ENCODE results near the gene CYP2C19. TPM values are rescaled to one million over a fixed set of nuclear protein-coding genes. Genes with fewer than 3 reads are reported as not detected.

CYP2C19 gene
- total RNA-seq = not detected
- not detected for polyA plus RNA-seq
- not detected for total RNA-seq

DNA sequence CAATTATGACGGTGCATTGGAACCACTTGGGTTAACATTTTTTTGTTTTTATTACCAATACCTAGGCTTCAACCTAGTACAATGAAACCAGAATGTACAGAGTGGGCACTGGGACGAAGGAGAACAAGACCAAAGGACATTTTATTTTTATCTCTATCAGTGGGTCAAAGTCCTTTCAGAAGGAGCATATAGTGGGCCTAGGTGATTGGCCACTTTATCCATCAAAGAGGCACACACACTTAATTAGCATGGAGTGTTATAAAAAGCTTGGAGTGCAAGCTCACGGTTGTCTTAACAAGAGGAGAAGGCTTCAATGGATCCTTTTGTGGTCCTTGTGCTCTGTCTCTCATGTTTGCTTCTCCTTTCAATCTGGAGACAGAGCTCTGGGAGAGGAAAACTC, at the start of gene CYP2C19:
TSS of gene CYP2C19 (plus strand) at position 289 of the 400 bp plus-strand sequence. CDS start at position 314, 25 bp downstream.
- no peaks in the 10 kb centered on the region for H3K36me3 Mint-ChIP-seq
- H3K4me3 Mint-ChIP-seq = no peak within 1 kb of the TSS
- H3K9me3 ChIP-seq (ENCODE audit: control insufficient read depth in 2 of 3, low read length in 3 of 3) = no peaks in the 10 kb centered on the region
- ATAC-seq = no peak
- H3K9me3 Mint-ChIP-seq = peaks cover 0 to 15% (median 4%) of the 10 kb centered on the region in 11 donors
- H3K27me3 ChIP-seq (ENCODE audit: control insufficient read depth in 2 of 2, insufficient read depth in 2 of 2, low read length in 2 of 2) = no peaks in the 10 kb centered on the region
- ChIA-PET POLR2A (no interaction called here), CTCF (no interaction called here)
- DNase-seq = no peak
- no peaks in the 10 kb centered on the region for H3K4me1 ChIP-seq (ENCODE audit: control insufficient read depth in 2 of 2, insufficient read depth in 2 of 2, low read length in 2 of 2)
- no peak within 1 kb of the TSS for H3K27ac Mint-ChIP-seq
- no peak within 1 kb of the TSS for H3K27ac ChIP-seq (ENCODE audit: low read depth, low read length)
- no peaks in the 10 kb centered on the region for H3K27me3 Mint-ChIP-seq
- no peaks in the 10 kb centered on the region for H3K36me3 ChIP-seq (ENCODE audit: control insufficient read depth in 2 of 3, insufficient read depth in 3 of 3, low read length in 3 of 3)
- intact Hi-C loops (cut with micrococcal nuclease) = no loop called here
- no peaks in the 10 kb centered on the region for H3K4me1 Mint-ChIP-seq
- no peak within 1 kb of the TSS for H3K4me3 ChIP-seq (ENCODE audit: low read length)

DNA sequence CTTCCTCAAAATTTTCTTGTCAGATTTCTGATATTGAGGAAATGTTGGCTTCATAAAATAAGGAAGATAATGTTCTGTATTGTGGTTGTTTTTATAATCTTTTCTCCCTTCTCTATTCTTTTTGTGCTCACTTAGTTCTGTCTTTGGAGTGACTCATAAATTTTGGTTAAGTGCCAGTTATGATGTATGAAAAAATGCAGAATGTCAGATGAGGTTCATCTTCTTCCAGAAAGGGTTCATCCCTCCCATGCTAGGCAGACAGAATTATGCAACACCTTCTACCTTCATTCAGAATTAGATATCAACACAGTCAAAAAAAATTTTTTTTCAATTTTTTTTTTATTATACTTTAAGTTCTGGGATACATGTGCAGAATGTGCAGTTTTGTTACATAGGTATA, 36.6 kb upstream of the CYP2C19 start:
- no peak overlapping the region for H3K27ac Mint-ChIP-seq
- Histone ChIP-seq H3K4me1 (ENCODE audit: control insufficient read depth in 2 of 2, insufficient read depth in 2 of 2, low read length in 2 of 2) (no peaks in the 10 kb centered on the region), H3K27me3 (ENCODE audit: control insufficient read depth in 2 of 2, insufficient read depth in 2 of 2, low read length in 2 of 2) (no peaks in the 10 kb centered on the region), H3K4me3 (ENCODE audit: low read length) (no peak overlapping the region), H3K9me3 (ENCODE audit: control insufficient read depth in 2 of 3, low read length in 3 of 3) (no peaks in the 10 kb centered on the region), H3K27ac (ENCODE audit: low read depth, low read length) (no peak overlapping the region), H3K36me3 (ENCODE audit: control insufficient read depth in 2 of 3, insufficient read depth in 3 of 3, low read length in 3 of 3) (no peaks in the 10 kb centered on the region)
- no peaks in the 10 kb centered on the region for H3K27me3 Mint-ChIP-seq
- no peak for DNase-seq
- H3K9me3 Mint-ChIP-seq = peaks cover 0 to 6% (median 0%) of the 10 kb centered on the region in 11 donors
- intact Hi-C loops (cut with micrococcal nuclease) = no loop called here
- H3K4me1 Mint-ChIP-seq = no peaks in the 10 kb centered on the region
- H3K36me3 Mint-ChIP-seq = no peaks in the 10 kb centered on the region
- H3K4me3 Mint-ChIP-seq = no peak overlapping the region
- CTCF ChIA-PET = no interaction called here
- no peak for ATAC-seq
- POLR2A ChIA-PET = no interaction called here

DNA sequence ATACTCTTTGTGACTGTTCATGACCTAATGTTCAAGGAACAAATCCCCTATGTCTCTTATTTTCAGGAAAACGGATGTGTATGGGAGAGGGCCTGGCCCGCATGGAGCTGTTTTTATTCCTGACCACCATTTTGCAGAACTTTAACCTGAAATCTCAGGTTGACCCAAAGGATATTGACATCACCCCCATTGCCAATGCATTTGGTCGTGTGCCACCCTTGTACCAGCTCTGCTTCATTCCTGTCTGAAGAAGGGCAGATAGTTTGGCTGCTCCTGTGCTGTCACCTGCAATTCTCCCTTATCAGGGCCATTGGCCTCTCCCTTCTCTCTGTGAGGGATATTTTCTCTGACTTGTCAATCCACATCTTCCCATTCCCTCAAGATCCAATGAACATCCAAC, 27.3 kb upstream of the CYP2C19 start:
- intact Hi-C loops (cut with micrococcal nuclease) = no loop called here
- Mint-ChIP-seq H3K36me3 (no peaks in the 10 kb centered on the region), H3K27ac (no peak overlapping the region), H3K27me3 (no peaks in the 10 kb centered on the region), H3K9me3 (peaks cover 0 to 16% (median 4%) of the 10 kb centered on the region in 11 donors), H3K4me1 (no peaks in the 10 kb centered on the region), H3K4me3 (no peak overlapping the region)
- Histone ChIP-seq H3K4me1 (ENCODE audit: control insufficient read depth in 2 of 2, insufficient read depth in 2 of 2, low read length in 2 of 2) (no peaks in the 10 kb centered on the region), H3K27ac (ENCODE audit: low read depth, low read length) (no peak overlapping the region), H3K4me3 (ENCODE audit: low read length) (no peak overlapping the region), H3K9me3 (ENCODE audit: control insufficient read depth in 2 of 3, low read length in 3 of 3) (no peaks in the 10 kb centered on the region), H3K36me3 (ENCODE audit: control insufficient read depth in 2 of 3, insufficient read depth in 3 of 3, low read length in 3 of 3) (no peaks in the 10 kb centered on the region), H3K27me3 (ENCODE audit: control insufficient read depth in 2 of 2, insufficient read depth in 2 of 2, low read length in 2 of 2) (no peaks in the 10 kb centered on the region)
- ATAC-seq (no peak), DNase-seq (no peak)
- CTCF ChIA-PET = no interaction called here
- POLR2A ChIA-PET = no interaction called here

DNA sequence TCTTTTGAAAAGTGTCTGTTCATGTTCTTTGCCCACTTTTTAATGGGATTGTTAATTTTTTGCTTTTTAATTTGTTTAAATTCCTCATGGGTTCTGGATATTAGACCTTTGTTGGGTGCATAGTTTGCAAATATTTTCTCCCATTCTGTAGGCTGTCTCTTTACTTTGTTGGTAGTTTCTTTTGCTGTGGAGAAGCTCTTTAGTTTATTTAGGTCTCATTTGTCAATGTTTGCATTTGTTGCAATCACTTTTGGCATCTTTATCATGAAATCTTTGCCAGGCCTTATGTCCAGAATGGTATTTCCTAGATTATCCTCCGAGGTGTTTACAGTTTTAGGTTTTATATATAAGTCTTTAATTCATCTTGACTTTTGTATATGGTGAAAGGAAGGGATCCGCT, 23.9 kb upstream of the CYP2C19 start:
- no peaks in the 10 kb centered on the region for H3K36me3 ChIP-seq (ENCODE audit: control insufficient read depth in 2 of 3, insufficient read depth in 3 of 3, low read length in 3 of 3)
- no peak for ATAC-seq
- no peaks in the 10 kb centered on the region for H3K9me3 ChIP-seq (ENCODE audit: control insufficient read depth in 2 of 3, low read length in 3 of 3)
- no peak overlapping the region for H3K27ac ChIP-seq (ENCODE audit: low read depth, low read length)
- ChIA-PET POLR2A (no interaction called here), CTCF (no interaction called here)
- no peak overlapping the region for H3K27ac Mint-ChIP-seq
- H3K27me3 Mint-ChIP-seq = no peaks in the 10 kb centered on the region
- peaks cover under 1 to 38% (median 17%) of the 10 kb centered on the region in 11 donors for H3K9me3 Mint-ChIP-seq
- intact Hi-C loops (cut with micrococcal nuclease) = no loop called here
- no peaks in the 10 kb centered on the region for H3K27me3 ChIP-seq (ENCODE audit: control insufficient read depth in 2 of 2, insufficient read depth in 2 of 2, low read length in 2 of 2)
- no peaks in the 10 kb centered on the region for H3K36me3 Mint-ChIP-seq
- H3K4me1 ChIP-seq (ENCODE audit: control insufficient read depth in 2 of 2, insufficient read depth in 2 of 2, low read length in 2 of 2) = no peaks in the 10 kb centered on the region
- H3K4me1 Mint-ChIP-seq = no peaks in the 10 kb centered on the region
- no peak overlapping the region for H3K4me3 Mint-ChIP-seq
- DNase-seq = no peak
- H3K4me3 ChIP-seq (ENCODE audit: low read length) = no peak overlapping the region

DNA sequence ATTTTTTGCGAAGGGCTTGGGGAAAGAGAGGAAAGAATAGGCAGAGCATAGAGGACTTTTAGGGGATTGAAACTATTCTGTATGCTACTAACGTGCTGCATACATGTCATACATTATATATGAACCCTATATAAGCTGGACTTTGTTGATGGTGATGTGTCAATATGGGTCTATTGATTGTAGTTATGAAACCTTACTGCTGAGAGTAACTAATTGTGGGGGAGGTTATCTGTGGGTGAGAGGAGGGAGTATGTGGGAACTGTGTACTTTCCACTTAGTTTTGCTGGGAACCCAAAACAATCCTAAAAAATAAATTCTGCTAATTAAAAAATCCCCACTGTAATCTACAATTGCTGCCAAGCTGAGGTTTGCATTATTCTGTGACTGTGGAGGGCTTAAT, 15.3 kb upstream of the CYP2C19 start:
- DNase-seq = no peak
- Histone ChIP-seq H3K36me3 (ENCODE audit: control insufficient read depth in 2 of 3, insufficient read depth in 3 of 3, low read length in 3 of 3) (no peaks in the 10 kb centered on the region), H3K4me1 (ENCODE audit: control insufficient read depth in 2 of 2, insufficient read depth in 2 of 2, low read length in 2 of 2) (no peaks in the 10 kb centered on the region), H3K27ac (ENCODE audit: low read depth, low read length) (no peak overlapping the region), H3K27me3 (ENCODE audit: control insufficient read depth in 2 of 2, insufficient read depth in 2 of 2, low read length in 2 of 2) (no peaks in the 10 kb centered on the region), H3K9me3 (ENCODE audit: control insufficient read depth in 2 of 3, low read length in 3 of 3) (no peaks in the 10 kb centered on the region), H3K4me3 (ENCODE audit: low read length) (no peak overlapping the region)
- ATAC-seq = no peak
- Mint-ChIP-seq H3K36me3 (no peaks in the 10 kb centered on the region), H3K9me3 (peaks cover 6 to 30% (median 16%) of the 10 kb centered on the region in 11 donors), H3K27me3 (no peaks in the 10 kb centered on the region), H3K4me1 (no peaks in the 10 kb centered on the region), H3K4me3 (no peak overlapping the region), H3K27ac (no peak overlapping the region)
- ChIA-PET CTCF (no interaction called here), POLR2A (no interaction called here)
- intact Hi-C loops (cut with micrococcal nuclease) = no loop called here

DNA sequence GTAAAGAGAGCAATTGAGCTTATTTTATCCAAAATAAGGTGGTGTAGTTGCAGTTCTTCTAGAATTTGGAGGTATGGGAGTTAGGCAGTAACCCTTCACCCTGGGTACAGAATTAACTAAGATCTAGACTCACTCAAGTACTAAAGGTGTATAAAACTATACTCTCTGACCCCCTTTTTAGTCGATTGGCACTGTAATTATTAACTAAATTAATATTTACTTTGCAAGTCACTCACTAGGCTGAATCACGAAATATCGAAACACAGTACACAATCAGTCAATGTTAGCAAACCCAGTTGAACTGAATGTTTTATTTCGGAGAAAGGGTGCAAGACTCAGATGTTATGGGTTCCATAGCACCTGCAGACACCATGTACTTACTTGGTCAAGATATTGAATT, 14.6 kb upstream of the CYP2C19 start:
- no peak overlapping the region for H3K4me3 ChIP-seq (ENCODE audit: low read length)
- H3K27me3 ChIP-seq (ENCODE audit: control insufficient read depth in 2 of 2, insufficient read depth in 2 of 2, low read length in 2 of 2) = no peaks in the 10 kb centered on the region
- POLR2A ChIA-PET = no interaction called here
- no peaks in the 10 kb centered on the region for H3K27me3 Mint-ChIP-seq
- no peaks in the 10 kb centered on the region for H3K9me3 ChIP-seq (ENCODE audit: control insufficient read depth in 2 of 3, low read length in 3 of 3)
- ATAC-seq = no peak
- no peaks in the 10 kb centered on the region for H3K4me1 Mint-ChIP-seq
- no peaks in the 10 kb centered on the region for H3K36me3 Mint-ChIP-seq
- no peak overlapping the region for H3K4me3 Mint-ChIP-seq
- no peak for DNase-seq
- intact Hi-C loops (cut with micrococcal nuclease) = no loop called here
- no peak overlapping the region for H3K27ac ChIP-seq (ENCODE audit: low read depth, low read length)
- no peak overlapping the region for H3K27ac Mint-ChIP-seq
- H3K36me3 ChIP-seq (ENCODE audit: control insufficient read depth in 2 of 3, insufficient read depth in 3 of 3, low read length in 3 of 3) = no peaks in the 10 kb centered on the region
- H3K9me3 Mint-ChIP-seq = peaks cover 3 to 27% (median 14%) of the 10 kb centered on the region in 11 donors
- H3K4me1 ChIP-seq (ENCODE audit: control insufficient read depth in 2 of 2, insufficient read depth in 2 of 2, low read length in 2 of 2) = no peaks in the 10 kb centered on the region
- CTCF ChIA-PET = no interaction called here

DNA sequence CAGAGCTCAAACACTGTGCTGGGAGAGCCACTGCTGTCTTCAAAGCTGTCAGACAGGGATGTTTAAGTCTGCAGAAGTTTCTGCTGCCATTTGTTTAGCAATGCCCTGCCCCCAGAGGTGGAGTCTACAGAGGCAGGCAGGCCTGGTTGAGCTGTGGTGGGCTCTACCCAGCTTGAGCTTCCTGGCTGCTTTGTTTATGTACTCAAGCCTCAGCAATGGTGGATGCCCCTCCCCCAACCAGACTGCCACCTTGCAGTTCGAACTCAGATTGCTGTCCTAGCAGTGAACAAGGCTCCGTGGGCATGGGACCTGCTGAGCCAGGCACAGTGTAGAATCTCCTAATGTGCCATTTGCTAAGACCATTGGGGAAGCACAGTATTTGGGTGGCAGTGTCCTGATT, 4.6 kb upstream of the CYP2C19 start:
- no peaks in the 10 kb centered on the region for H3K4me1 ChIP-seq (ENCODE audit: control insufficient read depth in 2 of 2, insufficient read depth in 2 of 2, low read length in 2 of 2)
- Mint-ChIP-seq H3K36me3 (no peaks in the 10 kb centered on the region), H3K4me3 (no peak overlapping the region), H3K27me3 (no peaks in the 10 kb centered on the region), H3K27ac (no peak overlapping the region), H3K9me3 (peaks cover 0 to 16% (median 6%) of the 10 kb centered on the region in 11 donors), H3K4me1 (no peaks in the 10 kb centered on the region)
- ChIA-PET POLR2A (no interaction called here), CTCF (no interaction called here)
- H3K27me3 ChIP-seq (ENCODE audit: control insufficient read depth in 2 of 2, insufficient read depth in 2 of 2, low read length in 2 of 2) = no peaks in the 10 kb centered on the region
- no peak overlapping the region for H3K27ac ChIP-seq (ENCODE audit: low read depth, low read length)
- DNase-seq (no peak), ATAC-seq (no peak)
- no peaks in the 10 kb centered on the region for H3K9me3 ChIP-seq (ENCODE audit: control insufficient read depth in 2 of 3, low read length in 3 of 3)
- no peaks in the 10 kb centered on the region for H3K36me3 ChIP-seq (ENCODE audit: control insufficient read depth in 2 of 3, insufficient read depth in 3 of 3, low read length in 3 of 3)
- intact Hi-C loops (cut with micrococcal nuclease) = no loop called here
- H3K4me3 ChIP-seq (ENCODE audit: low read length) = no peak overlapping the region
